NCI-H128 (cell line): ENCODE results near the gene PTGFRN.

Source experiments
- DNase-seq: peaks from one replicate; lab custom pipeline; 2025; ENCODE audit not compliant: unreplicated experiment; lab: John Stamatoyannopoulos, UW

Gene PTGFRN

GRCh38 chr1:117030271-117030877, 120.7 kb downstream of the PTGFRN start:
- DNase-seq = no peak

DNA sequence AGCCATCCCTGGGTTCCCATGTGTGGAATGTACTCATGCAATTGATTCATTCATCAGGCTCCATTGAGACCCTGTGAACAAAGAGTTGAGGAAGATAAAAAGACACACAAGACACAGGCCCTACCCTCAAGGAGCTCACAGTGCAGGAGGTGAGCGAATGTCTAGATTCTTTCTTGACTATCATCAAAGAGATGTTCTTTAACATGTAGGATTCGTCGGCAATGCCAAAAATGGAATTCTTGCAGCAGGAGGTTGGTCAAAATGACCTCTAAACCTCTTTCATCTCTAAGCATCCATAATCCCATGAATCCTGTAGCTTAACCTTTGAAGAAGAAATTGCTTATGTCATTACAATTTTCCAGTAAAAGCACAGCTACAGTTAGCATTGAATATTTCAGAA, 122.5 kb downstream of the PTGFRN start:
- no peak for DNase-seq

DNA sequence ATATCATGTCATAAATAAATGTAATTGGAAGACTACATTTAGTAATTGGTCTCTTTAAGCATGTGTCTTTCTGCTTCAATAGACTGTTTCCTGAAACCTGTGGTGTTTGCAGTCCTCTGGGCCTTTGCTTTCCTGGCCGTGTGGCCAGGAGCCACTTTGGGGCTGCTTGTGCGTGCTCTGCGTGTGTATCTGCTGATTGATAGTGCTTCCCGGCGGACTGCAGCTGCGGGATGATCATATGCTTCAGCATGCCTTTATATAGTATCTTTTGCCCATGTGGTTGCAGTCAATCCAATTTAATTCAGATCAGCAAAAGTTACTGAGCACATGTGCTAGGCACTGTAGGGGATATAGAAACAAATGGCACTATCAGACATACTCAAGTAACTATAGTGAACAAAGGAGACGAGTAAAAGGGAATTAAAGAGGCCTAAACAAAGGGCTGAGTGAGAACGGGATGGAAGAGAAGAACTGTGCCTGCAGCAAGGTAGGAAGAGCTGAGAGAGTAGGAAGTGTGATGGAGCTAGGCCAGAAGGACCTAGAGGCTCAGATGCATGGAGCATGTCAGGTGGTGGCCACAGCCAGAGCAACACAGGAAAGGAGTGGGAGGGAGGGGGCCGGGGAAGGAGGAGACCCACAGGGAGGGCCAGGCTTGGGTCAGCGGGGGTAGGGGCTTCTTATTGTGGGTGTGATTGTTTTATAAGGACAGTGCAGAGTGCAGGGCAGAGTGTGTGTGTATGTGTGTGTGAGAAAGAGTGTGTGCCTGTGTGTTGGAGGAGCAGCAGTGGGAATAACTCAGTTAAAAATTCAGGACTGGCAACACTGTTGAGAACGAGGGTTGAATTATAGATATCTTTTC, 123.2 kb downstream of the PTGFRN start:
- DNase-seq = no peak

GRCh38 chr1:117033772-117034171, 124.1 kb downstream of the PTGFRN start:
- no peak for DNase-seq

GRCh38 chr1:117034791-117035290, 125.1 kb downstream of the PTGFRN start:
- DNase-seq = no peak

GRCh38 chr1:117036018-117036461, 126.3 kb downstream of the PTGFRN start:
- DNase-seq = no peak

- DNase-seq = no peak
Observed at GRCh38 chr1:117037802-117038201, 128.1 kb downstream of the PTGFRN start.

DNA sequence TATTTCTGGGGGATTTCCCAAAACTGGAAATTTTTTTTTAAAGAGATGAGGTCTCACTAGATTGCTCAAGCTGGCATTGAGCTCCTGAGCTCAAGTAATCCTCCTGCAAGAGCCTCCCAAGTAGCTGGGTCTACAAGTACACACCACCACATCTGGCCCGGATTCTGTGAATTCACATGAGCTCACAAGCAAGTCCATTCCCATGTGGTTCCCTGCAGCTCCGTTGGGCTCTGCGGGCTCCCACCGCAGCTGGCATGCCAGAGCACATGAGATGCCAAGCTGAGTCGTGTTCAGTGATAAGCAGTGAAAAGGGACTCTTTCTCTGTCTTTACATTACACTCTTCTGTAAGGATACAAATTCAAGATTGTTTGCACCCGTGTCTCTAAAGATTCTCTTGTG, 128.5 kb downstream of the PTGFRN start:
- no peak for DNase-seq
